ENCODE results near the gene TSGA10IP.

The TSGA10IP gene

DNA sequence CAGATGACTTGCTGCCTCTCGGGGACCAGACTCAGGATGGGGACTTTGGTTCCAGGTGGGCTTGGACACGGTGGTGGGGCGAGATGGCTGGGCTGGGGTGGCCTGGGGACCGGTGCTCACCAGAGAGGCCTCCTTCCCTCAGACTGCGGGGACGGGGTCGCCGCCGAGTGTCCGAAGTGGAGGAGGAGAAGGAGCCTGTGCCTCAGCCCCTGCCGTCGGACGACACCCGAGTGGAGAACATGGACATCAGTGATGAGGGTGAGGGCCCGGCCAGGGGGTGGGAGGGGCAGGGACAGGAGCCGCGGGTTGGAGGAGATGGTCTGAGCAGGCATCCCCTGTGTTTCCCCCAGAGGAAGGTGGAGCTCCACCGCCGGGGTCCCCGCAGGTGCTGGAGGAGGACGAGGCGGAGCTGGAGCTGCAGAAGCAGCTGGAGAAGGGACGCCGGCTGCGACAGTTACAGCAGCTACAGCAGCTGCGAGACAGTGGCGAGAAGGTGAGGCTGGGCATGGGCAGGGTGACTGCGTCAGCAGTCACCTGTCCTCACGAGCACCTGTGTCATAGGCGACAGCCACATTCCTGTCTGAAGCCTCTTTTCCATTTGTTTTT is 22.2 kb downstream of the TSGA10IP start:
- H3K4me3 ChIP-seq (ENCODE audit: low read depth, low read length) = no peak overlapping the region
- no peak for TF ChIP-seq CTCF (IDR thresholded peaks at IDR 0.05; ENCODE audit: low read depth, low read length)

- TF ChIP-seq CTCF (IDR thresholded peaks at IDR 0.05; ENCODE audit: low read depth, low read length) = no peak
Measured at GRCh38 chr11:65968600-65969482, 23.6 kb downstream of the TSGA10IP start.

DNA sequence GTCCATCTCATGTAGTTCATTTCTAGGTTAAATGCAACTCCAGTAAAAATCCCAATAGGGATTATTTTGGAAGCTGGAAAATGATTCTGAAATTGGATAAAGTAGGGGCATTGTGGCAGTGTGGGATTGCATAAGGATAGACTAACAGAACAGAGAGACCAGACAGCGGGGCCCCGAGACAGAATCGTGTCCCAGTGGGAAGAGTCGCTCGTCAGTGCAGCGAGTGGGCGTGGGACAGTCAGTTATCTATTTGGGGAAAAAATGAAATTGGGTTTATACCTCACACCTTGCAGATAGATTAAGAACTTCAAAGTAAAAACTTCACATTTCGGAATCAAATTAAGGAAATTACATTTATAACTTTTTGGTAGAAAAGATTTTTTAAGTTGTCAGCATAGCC is 26.8 kb downstream of the TSGA10IP start:
- no peak for TF ChIP-seq CTCF (IDR thresholded peaks at IDR 0.05; ENCODE audit: low read depth, low read length)
- no peak overlapping the region for H3K4me3 ChIP-seq (ENCODE audit: low read depth, low read length)

More at GRCh38 chr11:65968600-65969482, 23.6 kb downstream of the TSGA10IP start:
- no peak overlapping the region for H3K4me3 ChIP-seq (ENCODE audit: low read depth, low read length)

DNA sequence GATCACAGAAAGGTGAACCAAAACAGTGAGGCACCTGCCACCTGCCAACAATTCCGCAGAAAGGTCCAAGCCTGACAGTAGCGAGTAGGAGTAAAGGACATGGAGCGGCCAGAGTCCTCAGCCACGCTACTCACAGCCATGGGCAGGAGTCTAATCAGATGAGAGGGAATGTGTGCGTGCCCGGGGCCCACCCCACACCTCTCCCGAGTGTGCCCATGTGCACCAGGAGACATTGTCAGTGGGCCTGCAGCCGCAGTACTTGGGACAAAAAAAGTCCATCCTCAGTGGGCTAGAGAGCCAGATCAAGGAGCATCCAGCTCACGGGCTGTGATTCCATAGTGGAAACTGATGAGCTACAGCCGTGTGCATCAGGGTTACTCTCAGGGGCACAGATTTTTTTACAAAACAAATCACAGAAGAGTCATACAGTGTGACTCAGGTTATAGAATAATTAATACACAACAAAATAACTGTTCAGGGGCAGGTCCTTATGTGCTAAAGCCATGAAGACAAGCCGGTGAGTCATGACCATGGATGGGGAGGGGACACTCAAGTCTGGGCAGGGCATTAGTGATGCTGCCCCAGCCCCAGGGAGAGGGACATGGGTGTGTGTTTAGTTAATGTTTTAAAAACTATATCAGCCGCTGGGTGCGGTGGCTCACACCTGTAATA is 28.3 kb downstream of the TSGA10IP start:
- TF ChIP-seq CTCF (IDR thresholded peaks at IDR 0.05; ENCODE audit: low read depth, low read length) = no peak
- H3K4me3 ChIP-seq (ENCODE audit: low read depth, low read length) = no peak overlapping the region

GRCh38 chr11:65975771-65976170 is 30.5 kb downstream of the TSGA10IP start:
- no peak for TF ChIP-seq CTCF (IDR thresholded peaks at IDR 0.05; ENCODE audit: low read depth, low read length)
- no peak overlapping the region for H3K4me3 ChIP-seq (ENCODE audit: low read depth, low read length)

DNA sequence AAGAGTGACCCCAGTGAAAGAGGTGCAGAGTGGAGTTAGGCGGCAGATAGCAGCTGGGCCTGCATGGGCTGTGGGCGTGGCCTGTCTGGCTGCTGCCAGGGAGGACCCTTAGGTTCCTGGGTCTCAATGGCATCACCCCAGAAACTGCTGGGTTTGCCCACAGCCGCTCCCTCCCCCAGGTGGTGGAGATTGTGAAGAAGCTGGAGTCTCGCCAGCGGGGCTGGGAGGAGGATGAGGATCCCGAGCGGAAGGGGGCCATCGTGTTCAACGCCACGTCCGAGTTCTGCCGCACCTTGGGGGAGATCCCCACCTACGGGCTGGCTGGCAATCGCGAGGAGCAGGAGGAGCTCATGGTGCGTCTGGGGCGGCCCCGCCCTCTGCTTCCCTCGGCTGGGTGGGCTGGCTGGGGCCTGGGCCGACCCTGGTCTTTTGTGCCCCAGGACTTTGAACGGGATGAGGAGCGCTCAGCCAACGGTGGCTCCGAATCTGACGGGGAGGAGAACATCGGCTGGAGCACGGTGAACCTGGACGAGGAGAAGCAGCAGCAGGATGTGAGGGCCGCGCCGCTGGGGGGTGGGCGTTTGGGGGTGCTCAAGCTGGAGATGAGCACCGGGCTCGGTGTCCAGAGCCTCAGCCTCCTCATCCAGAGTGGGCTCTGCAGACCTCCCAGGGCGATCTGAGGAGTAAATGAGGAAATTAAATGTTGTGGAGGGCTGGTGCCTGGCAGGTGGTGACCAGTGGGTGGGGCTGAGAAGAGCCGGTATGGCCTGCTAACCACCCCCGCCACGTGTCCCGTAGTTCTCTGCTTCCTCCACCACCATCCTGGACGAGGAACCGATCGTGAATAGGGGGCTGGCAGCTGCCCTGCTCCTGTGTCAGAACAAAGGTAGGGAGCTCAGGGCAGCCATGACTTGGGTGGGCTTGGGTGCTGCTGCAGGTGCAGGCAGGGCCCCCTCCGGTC is 31.2 kb downstream of the TSGA10IP start:
- H3K4me3 ChIP-seq (ENCODE audit: low read depth, low read length) = no peak overlapping the region
- TF ChIP-seq CTCF (IDR thresholded peaks at IDR 0.05; ENCODE audit: low read depth, low read length) = no peak
